ENCODE data around the gene CCDC28B.

The CCDC28B gene

DNA sequence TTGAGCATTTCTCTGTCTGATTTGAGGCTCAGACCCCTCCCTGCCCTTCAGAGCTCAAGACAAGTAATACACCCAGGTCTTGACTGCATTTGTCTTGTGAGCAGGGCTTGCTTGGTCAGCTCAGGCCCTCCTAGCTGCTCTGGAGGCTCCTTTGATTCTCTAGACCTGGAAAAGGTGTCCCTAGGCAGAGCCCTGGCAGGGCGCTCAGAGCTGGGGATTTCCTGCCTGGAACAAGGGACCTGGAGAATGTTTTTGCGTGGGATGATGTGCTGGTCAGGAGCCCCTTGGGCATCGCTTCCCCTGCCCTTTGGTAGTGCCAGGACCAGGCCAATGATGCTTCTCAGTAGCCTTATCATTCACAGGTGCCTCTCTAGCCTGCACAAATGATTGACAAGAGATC, 4.9 kb upstream of the CCDC28B start:
- DNase-seq = no peak

DNA sequence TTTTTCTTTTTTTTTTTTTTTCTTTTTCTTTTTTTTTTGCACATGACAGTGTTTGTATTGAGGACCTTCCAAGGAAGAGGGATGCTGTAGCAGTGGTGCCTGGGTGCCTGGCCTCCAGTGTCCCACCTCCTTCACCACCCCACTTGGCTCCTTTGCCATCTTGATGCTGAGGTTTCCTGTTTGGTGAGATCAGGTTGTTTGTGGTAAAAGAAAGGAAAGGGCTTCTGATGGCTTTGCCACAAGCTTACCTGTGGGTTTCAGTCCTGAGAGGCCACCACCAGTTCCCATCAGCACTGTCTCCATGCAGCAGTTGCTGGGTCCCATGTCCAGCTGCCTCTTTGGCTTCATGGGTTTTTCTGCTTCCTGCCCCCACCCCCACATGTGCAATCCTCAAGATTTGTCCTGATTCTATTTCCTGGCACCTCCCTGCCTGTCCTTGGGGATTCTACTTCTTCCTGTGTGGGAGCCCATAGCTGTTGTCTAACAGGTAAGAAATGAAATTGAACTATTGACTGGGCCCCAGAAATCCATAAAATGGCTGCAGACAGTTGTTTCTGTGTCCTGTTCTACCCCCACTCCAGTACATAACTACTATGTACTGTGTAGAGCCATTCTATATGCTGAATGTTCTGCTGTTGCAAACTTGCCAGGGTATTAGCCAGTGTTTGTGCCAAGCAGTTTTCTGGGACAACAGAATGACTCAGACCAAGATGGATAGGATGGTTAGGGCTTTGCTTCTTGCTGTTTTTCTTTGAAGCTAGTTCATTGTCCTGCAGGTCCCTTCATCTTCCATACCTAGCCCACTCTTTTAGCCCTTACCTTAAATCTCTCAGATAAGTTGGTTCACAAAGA, 4.2 kb upstream of the CCDC28B start:
- DNase-seq = no peak

DNA sequence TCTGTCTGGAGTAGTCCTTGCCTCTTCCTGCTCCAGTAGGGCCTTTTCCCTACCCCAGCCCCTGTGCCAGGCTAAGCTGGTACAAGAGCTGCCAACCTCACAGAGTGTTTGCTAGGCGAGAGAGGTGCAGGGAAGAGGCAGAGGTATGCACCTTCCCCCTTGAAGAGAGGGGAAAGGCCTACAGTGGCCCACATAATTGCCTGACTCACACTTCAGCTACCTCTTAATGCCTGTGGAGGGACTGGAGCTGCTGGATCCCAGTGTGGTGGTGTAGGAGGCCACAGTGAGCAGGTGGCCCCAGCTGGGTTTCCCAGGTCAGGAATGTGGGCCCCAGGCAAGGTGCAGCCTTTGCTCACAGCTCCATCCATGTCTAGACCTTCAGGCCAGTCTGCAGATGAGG, 3.3 kb upstream of the CCDC28B start:
- DNase-seq = no peak

DNA sequence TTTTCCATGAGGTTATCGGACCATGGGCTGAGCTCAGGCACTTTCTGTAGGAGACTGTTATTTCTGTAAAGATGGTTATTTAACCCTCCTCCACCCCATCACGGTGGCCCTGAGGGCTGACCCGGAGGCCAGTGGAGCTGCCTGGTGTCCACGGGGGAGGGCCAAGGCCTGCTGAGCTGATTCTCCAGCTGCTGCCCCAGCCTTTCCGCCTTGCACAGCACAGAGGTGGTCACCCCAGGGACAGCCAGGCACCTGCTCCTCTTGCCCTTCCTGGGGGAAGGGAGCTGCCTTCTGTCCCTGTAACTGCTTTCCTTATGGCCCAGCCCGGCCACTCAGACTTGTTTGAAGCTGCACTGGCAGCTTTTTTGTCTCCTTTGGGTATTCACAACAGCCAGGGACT, 2.6 kb upstream of the CCDC28B start:
- DNase-seq = no peak

- DNase-seq = no peak
These were observed 2.0 kb upstream of the CCDC28B start for GRCh38 chr1:32198237-32199042.

GRCh38 chr1:32199043-32199716, 1.2 kb upstream of the CCDC28B start:
- DNase-seq = no peak

GRCh38 chr1:32199717-32200072, 700 bp upstream of the CCDC28B start:
- peak; percentile 39 for DNase-seq

DNA sequence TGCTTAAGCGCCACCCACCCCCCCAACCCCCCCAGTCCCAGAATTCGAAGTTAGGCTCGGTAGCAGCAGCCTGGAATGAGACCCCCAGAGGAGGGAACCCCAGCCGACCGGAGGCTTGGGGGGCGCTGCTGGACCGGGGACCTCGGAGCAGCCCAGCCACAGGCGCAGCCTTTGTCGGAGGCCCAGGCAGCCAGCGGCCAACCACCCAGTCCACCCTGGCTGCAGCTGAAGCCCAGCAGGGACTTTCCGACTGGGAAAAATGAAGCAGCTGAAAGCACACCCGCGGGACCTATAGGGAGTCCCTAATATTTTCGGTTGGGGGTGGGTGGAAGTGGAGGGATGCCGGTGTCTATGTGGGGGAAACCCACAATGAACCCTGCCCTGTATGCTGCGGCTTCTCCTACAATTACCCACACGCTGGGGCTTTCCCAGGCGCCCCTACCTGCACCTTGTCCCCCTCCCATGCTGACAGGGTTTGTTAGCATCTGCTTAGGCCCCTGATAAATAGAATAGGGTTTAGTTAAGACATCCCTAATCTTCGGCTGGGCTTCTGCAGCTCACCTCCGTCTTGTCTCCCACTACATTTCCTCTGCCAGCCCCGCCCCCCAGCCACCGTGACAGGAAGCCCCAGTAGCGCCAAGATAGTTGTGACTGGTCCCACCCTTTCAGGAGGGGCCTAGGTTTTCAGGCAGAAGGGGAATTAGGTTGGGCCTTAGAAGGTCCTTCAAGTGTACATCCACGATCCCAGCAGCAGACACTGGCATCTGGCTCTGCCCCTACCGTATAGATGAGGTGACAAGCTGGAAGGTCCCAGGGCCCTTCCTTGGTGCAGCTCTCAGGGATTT, 838 bp downstream of the CCDC28B start:
- DNase-seq = peak; percentile 85

DNA sequence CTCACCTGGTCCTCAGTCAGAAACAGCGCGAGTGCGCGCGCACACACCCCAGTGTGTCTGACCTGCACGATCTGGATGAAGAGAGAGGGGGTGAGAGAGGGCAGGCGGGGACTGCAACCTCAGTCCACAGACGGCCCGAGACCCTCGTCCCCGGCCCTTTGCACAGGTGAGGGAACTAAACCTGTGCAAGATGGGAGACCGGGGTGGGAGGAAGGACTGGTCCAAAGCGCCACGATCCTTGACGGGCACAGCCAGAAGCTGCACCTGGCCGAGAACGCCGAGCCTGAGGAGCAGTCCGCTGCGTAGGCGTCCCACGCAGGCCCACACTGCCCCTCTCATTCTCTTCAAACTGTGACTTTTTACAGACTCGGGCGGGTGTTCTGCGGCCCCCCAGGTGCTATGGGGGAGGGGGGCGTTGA, 4.6 kb downstream of the CCDC28B start:
- DNase-seq = no peak

DNA sequence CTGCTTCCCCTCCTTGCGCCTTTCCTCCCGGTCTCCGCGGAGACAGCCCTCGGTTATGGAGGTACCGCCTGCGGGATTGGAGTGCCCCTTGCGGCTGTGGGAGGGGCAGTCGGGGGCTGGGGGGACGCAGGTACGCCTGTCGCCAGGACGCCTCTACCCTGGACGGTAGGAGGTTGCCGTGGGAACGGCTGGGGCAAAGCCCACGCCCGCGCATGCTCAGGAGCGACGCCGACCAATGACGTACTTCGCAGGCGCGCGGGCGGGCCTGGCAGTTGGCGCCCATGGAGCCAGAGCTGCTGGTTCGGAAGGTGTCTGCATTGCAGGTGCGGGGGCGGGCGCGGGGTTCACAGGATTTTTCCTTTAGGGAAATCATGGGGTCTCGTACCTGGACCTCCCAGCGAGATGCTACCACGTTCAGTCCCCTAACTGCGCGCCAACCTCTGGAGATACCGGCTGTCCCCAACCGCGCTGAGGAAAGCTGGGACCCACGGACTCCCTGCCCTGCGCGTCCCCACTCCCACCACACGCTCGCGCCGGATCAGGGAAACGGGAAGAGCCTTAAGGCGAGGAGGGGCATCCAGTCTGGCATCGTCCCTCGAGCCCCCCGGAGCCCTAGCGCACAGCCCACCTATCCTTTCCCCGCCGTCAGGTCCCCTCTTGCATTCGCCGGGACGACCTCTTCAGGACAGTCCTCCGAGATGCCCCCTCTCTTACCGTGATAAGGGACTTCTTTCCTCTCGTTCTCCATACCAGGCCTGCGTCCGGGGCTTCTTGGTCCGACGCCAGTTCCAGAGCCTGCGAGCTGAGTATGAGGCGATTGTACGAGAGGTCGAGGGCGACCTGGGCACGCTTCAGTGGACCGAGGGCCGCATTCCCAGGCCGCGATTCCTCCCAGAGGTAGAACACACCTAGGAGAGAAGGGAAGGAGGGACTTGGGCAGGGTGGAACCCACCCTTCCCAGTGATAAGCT, 5.3 kb downstream of the CCDC28B start, which contains the start of gene IQCC:
Gene IQCC (plus strand): TSS at position 271 of the 970 bp plus-strand sequence. CDS start 11 bp downstream, at position 282.
- DNase-seq = peak; percentile 96

- DNase-seq = no peak
These were observed 8.1 kb downstream of the CCDC28B start for GRCh38 chr1:32208469-32208868.

GRCh38 chr1:32208891-32209328, 8.5 kb downstream of the CCDC28B start, which contains the start of gene DCDC2B:
DCDC2B (plus strand) TSS chr1:32209089; CDS start chr1:32209094, 5 bp downstream.
- peak; percentile 93 for DNase-seq

DNA sequence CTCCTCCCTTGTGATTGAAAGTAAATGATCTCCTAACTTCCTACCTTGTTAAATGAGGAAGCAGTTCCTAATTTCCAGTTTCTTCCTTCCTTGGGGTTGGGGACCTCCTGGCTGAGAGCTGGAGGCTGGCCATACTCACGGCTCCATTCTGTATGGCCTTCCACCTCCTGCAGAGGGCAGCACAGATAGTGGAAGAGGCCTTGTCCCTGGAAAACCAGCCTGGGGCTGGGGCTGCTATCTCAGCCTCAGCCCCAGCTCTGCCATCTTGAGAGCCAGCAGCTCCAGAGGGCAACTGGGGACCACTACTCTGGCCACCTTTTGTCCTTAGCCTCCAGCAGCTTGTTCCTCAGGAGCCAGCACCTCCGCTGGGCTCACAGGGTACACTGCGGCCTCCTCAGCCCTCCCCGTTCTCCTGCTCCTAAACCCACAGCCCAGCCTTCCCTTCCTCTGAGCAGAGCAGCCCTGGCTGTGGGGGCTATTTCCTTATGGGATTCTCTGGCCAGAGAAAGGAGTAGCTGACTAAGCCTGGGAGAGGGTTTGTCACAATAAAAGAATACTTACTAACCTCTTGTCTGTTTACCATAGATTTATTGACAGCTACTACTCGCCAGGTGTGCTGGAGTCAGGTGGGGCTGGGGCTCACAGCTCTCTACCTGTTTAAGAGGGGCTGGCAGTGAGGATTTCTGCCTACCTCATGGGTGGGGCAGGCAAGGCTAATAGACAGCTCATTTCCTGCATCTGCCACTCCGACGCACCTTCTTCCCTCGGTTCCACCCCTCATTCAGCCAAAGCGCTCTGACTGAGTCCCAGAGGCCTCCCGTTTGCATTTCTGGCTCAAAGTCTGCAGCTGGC, 15.5 kb downstream of the CCDC28B start:
- DNase-seq = peak; percentile 85

DNA sequence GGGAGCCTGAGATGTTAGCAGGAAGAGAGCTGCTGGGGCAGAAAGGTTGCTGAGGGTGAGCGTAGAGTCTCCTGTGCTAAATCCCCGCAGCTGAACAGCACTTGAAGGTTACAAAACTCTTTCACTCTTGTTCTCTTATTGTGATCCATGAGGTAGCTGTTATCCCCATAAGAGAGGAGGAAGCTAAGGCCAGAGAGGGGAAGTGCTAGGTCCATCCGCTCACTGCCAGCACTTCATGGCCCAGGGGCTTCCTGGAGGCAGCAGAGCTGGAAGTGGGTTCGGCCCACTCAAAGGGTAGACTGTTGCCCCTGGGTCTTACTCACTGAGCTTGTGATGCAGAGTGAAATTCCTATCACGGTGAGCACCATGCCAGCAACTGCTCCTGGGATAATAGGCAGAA, 16.2 kb downstream of the CCDC28B start:
- DNase-seq = no peak

- DNase-seq = no peak
These were observed 18.6 kb downstream of the CCDC28B start for GRCh38 chr1:32219022-32219421.

GRCh38 chr1:32220746-32221580, 20.6 kb downstream of the CCDC28B start:
- peak; percentile 35 for DNase-seq

DNA sequence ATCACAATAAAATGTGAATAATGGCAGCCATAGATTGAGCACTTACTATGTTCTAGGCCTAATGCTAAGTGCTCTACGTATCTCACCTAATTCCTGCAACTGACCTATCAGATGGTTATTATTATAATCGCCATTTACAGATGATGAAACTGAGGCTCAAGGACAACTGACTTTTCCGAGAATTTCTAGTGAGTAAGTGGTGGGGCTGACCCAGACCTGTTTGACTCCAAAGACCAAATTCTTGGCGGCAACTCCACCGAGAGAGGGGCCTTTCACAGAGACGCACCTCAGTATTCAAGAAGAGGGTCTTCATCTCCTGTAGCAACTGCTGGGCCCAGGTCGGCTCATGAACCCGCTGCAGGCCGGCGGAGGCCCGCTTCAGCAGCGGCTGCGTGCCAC, 21.2 kb downstream of the CCDC28B start:
- no peak for DNase-seq

DNA sequence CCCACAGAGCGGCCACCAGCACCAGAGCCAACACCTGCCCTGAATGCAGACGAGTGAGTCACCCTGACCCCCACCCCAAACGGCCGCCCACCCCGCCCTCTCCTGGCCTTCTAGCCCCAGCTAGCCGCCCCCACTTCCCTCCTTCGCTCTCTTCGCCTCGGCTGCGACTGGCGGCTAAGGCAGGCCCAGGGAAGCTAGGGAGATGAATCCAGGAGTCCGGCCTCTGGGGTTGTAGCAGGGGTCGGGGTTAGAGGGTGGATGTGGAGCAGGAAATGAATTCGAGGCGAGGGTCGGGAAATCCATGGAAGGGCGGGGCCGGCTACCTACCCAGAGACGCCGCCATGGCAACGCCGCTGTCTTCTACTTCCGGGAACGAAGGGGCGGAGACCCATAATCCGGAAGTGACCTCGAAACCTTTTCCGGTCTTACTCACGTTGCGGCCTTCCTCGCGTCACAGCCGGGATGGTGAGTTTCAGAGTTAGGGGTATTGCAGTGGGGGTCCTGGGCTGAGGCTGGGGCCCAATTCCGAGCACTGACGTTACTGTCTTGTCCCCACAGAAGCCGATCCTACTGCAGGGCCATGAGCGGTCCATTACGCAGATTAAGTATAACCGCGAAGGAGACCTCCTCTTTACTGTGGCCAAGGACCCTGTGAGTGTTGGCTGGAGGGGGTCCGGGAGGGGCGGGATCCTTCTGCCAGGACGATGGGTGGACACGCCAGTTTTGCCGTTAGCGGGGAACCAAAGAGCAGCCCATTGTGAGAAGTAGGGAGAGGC, 21.8 kb downstream of the CCDC28B start, which contains the start of the genes EIF3I and TMEM234:
Gene EIF3I (plus strand): TSS at position 428 of the 776 bp plus-strand sequence. CDS start 35 bp downstream, at position 463.
Gene TMEM234 (minus strand): TSS at position 374 of the 776 bp plus-strand sequence. CDS start 31 bp downstream, at position 343.
- DNase-seq = peak; percentile 98

Data from NCI-H82 (cell line).